Measurements from ENCODE around the gene GPR42.
"Not testable (repeated sequence)": the region's sequence is repeated elsewhere in the genome, so short reads cannot be mapped to it uniquely, and the experiment has no call there.

The GPR42 gene

GRCh38 chr19:35397064-35397463 lies 26.2 kb downstream of the GPR42 start:
- no peak for DNase-seq

GRCh38 chr19:35398570-35398969 lies 27.7 kb downstream of the GPR42 start:
- no peak for DNase-seq

DNA sequence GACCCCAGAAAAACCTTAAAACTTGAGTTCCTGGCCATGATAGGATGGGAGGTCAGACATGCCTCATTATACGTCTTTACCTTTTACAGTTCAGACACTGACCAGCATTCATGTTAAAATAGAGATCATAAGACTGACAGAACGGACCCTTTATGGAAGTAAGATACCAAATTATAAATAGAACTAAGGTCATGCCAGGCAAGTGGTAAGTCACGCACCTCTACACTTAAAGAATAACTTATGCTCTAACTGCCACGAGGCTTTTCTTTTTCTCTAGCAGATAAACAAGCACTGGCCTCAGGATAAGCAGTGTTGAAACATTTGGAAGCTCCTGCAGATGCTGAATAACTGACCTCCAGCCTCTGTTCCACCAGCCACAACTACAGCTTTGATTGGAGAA lies 28.4 kb downstream of the GPR42 start:
- no peak for DNase-seq

- DNase-seq: no peak
Measured at GRCh38 chr19:35399948-35400772, 29.3 kb downstream of the GPR42 start.

DNA sequence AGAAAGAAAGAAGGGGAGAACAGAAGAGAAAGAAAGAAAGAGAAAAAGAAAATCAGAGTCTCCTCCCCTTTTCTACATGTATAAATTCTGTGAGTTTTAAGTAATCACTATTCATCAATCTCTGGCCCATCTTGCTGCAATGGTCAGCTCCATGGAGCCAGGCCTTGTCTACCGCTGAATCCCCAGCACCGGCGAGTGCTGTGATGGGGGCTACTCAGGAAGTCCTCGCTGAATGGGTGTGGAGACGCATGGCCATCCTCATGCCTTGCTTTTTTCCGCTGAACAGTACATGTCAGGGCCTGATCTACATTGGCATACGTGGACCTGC lies 29.9 kb downstream of the GPR42 start:
- DNase-seq: no peak

DNA sequence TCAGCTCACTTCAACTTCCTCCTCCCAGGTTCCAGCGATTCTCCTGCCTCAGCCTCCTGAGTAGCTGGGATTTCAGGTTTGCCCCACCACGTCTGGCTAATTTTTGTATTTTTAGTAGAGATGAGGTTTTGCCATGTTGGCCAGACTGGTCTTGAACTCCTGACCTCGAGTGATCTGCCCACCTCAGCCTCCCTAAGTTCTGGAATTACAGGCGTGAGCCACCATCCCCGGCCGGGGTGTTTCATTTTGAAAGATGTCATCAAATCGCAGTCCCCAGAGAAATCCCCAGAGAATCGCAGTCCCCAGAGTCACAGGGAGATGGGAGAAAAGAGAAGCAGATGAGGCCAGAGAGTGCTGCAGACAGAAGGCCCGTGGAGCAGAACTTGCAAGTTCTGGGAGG lies 30.5 kb downstream of the GPR42 start:
- DNase-seq: not testable (repeated sequence)

DNA sequence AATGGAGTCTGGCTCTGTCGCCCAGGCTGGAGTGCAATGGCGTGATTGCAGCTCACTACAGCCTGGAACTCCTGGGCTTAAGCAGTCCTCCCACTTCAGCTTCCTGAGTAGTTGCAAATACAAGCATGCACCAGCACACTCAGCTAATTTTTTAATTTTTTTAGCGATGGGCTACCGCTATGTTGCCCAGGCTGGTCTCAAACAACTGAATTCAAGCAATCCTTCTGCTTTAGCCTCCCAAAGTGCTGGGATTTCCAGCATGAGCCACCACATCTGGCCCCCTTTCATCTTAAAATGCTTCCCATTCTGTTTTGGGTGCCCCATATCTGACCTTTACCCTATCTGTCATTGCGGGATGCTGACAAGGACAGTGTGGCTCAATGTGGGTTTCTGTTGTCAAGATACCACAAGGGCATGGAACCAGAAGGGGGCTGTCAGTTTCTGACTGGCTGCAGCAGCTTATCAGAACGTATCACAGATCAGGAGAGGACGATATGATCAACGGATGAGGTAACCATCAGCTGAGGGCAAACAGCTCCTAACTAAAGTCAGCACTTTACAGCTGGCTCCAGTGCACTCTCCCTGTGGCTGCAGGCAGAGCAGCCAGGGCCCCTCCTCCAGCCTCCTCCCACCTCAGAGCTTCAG lies 32.4 kb downstream of the GPR42 start:
- no peak for DNase-seq

DNA sequence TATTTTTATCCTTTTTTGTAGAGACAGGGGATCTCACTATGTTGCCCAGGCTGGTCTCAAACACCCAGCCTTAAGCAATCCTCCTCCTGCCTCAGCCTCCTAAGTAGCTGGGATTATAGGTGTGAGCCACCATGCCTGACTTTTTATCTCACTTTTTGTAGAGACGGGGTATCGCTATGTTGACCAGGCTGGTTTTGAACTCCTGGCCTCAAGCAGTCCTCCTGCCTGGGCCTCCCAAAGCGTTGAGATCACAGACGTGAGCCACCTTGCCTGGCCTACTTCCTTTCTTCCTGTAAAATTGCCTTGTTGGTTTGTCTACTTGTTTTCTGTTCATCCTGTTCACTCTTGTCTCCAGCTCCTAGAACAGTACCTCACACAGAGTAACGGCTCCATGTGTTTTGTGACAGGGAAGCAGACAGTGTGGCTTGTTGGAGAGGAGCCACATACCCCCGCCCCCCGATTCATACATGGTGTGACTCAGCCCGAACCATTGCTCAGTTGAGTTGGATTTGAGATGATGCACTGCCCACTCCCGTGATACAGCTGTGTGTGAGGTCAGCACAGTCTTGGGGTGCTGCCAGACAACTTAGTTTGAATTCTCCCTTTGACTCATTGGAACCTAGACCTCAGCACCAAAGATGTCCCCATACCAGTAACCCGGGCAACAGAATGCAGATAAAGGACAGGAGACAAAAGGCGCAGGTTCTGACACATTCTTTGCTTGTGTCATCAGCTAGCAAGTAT lies 34.2 kb downstream of the GPR42 start:
- DNase-seq: no peak

DNA sequence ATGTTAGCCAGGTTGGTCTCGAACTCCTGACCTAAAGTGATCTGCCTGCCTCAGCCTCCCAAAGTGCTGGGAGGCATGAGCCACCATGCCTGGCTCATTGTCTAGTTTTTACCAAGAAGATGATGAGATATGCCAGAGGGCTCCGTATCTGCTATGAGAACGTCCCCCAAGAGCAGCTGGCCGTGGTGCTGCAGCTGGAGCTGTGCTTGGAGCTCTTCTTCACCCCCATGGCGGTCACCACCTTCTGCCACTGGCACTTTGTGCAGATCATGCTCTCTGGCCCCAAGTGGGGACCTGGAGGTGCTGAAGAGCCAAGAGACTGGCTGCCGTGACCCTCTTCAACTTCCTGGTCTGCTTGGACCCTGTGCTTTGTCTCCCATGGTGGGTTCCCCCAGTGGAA lies 36.8 kb downstream of the GPR42 start:
- no peak for DNase-seq

- DNase-seq: no peak
Measured at GRCh38 chr19:35408284-35409171, 37.7 kb downstream of the GPR42 start.

GRCh38 chr19:35409191-35409590 lies 38.3 kb downstream of the GPR42 start:
- DNase-seq: no peak

- no peak for DNase-seq
Measured at GRCh38 chr19:35410487-35410886, 39.6 kb downstream of the GPR42 start.

DNA sequence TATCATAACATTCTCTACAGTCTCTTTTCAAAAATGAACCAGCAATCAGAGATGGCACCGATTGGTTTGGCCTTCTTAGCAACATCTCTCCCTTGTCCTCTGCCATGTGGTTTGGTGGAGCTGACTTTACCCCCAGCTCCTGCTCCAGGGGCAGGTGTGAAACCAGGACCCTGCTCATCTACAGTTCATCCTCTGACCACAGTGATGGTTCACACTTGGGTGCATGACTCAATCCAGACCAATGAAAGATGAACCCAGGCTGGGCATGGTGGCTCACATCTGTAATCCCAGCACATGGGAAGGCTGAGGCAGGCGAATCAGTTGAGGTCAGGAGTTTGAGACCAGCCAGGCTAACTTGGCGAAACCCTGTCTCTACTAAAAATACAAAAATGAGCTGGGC lies 43.6 kb downstream of the GPR42 start:
- DNase-seq: no peak

DNA sequence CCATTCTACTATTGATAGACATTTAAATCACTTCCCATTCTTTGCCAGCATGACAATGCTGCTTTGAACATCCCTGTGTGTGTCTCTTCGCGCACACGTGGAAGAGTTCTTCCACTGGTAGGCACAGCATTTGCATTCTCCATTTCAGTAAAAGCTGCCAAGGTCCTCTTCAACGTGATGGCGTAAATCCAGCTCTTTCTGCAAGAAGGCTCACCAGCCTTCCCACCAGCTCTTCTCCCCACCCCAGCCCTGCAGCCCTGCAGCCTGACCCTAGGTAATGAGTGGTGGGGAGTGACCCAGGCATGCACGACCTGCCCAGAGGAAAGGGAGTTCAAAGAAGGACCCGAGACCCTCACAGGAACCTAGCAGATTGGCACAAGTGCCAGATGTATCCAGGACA lies 45.5 kb downstream of the GPR42 start:
- DNase-seq: no peak

GRCh38 chr19:35417278-35417677 lies 46.4 kb downstream of the GPR42 start:
- DNase-seq: no peak

DNA sequence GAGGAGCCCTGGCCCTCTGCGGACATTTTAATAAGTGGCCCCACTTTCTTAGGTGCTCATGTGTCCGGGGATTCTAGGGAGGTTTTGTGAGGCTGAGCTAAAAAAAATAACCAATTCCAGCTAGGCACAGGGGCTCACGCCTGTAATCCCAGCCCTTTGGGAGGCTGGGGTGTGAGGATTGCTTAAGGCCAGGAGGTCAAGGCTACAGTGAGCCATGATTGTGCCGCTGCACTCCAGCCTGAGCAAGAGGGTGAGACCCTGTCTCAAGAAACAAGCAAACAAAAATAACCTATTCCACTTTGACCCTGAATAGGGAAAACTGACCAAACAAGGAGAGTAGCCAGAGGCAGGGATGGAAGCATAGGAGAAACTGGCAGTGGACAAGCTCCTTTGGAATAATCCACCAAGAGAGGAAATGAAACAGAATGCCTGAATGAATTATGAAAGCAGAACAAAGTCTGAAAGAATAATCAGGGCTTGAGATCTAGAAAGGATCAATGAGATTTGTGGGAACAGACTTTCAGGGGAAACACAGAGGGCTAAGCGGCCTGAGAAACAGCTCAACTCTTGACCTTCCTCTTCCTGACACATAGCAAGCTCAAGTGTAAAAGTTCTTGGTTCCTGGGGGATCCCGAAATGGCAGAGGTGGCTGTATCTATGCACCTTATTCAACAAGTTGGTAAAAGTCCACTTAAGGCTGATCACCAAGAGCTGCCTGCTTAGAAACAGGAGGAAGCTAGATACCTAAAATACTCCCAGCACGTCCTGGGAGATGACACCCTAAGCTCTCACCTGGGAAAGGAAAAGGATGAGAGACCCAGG lies 47.1 kb downstream of the GPR42 start:
- DNase-seq: no peak

DNA sequence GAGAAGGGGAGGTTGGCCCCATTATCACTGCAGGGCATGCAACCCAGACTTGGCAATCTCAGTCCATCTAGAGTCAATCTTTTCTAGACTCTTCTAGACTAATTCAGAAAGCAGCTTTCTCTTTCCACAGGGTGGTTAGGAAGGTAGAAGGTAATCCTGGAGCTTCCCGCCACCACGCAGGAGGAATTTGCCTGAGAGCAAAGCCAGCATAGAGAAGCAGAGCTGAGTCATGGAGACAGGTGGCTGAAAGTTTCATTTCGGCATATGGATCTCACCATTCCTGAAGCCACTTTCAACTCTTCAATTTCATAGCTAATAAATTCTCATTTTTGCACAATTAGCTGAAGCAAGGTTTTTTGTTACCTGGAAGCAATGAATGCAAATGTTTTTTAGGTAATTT lies 48.2 kb downstream of the GPR42 start:
- DNase-seq: no peak

DNA sequence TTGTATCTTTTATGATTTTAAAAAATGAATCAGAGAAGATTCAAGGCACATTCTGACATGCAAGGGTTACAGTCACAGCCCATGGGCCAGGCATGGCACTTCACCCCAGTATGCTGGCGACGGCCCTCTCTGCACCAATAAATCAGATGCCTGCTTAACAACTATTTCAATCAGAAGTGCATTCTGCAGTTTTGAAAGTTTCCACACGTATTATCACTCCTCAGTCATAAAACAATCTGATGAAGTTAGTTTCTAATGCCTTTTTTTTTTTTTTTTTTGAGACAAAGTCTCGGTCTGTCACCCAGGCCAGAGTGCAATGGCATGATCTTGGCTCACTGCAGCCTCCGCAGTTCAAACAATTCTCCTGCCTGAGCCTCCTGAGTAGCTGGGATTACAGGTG lies 48.9 kb downstream of the GPR42 start:
- DNase-seq: no peak

DNA sequence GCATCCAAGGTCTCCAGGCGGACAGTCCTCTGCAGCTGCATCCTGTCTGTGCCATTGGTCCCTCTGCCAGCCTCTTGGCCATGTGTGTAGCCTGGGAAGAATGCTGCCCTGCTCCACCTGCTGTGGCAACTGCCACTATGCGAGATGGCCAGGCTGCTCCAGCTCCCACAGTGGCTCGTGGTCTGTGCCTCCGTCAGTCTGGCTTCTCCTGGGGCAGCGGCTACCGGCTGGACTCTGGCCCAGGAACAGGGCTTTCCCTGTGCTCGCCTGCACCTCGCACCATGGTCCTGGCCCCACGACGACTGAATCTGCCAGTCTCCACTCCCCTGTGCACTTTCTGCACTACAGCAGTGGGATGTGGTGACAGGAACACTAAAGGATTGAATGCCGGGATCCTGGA lies 50.5 kb downstream of the GPR42 start:
- no peak for DNase-seq

Measured in NCI-H1092 (cell line).